Left lung (tissue), 10 donors: ENCODE data around the gene TBCC. TPM values are rescaled to one million over a fixed set of nuclear protein-coding genes. Genes with fewer than 3 reads are reported as not detected.

ENCODE experiments used
- ATAC-seq: fragments of 200-7000 bp; cut with Tn5 transposase; one replicate; pipeline ENCODE4 v1.9.1; 2020; ENCODE audit warnings: moderate library complexity
- DNase-seq, 4 donors: peaks; one replicate each; pipeline ENCODE4 v3.0.0-alpha.2; 2013 to 2020
- H3K27ac ChIP-seq, 2 donors: fragments of 200-600 bp; sonication (generic) in 1 of 2; one replicate each; pipeline versions ENCODE4 v1.5.0 to v1.8.0; 2020 to 2021
- H3K27me3 ChIP-seq, 2 donors: fragments of 200-600 bp; sonication (generic) in 1 of 2; one replicate each; pipeline versions ENCODE4 v1.5.0 to v1.8.0; 2020 to 2021
- H3K36me3 ChIP-seq, 2 donors: fragments of 200-600 bp; sonication (generic) in 1 of 2; one replicate each; pipeline versions ENCODE4 v1.5.0 to v1.8.0; 2020 to 2021
- H3K4me1 ChIP-seq, 2 donors: fragments of 200-600 bp; one replicate each; pipeline ENCODE4 v1.8.0; 2021
- H3K4me3 ChIP-seq, 2 donors: fragments of 200-600 bp; sonication (generic) in 1 of 2; one replicate each; pipeline versions ENCODE4 v1.5.0 to v1.8.0; 2020 to 2021; ENCODE audit warnings: mild to moderate bottlenecking in 1 of 2
- H3K9me3 ChIP-seq, 2 donors: fragments of 200-600 bp; sonication (generic) in 1 of 2; one replicate each; pipeline versions ENCODE4 v1.5.0 to v1.8.0; 2020 to 2021
- intact Hi-C, 2 donors: fragments of 100-400 bp; cut with DNase I; formaldehyde crosslinking; loops; one replicate each; pipeline versions ENCODE4 v1.11.2 to v1.14.2; 2022
- polyA plus RNA-seq, 6 donors: library from polyadenylated mRNA; unstranded; fragments of 120-200 nt; gene quantifications; one replicate each; pipeline ENCODE4 v1.2.1, GENCODE V29; 2013; ENCODE audit not compliant: insufficient read length in 6 of 6
- total RNA-seq, 2 donors: library from RNA; stranded (reverse); fragmentation: NEBNext Ultra II Directional; extraction: Animal tissue kit (Norgen Biotek cat#: 25700); gene quantifications; one replicate each; pipeline ENCODE4 v1.2.1, GENCODE V29; 2021
- TF ChIP-seq, protein P1 (sequence below), 2 donors: fragments of 200-600 bp; sonication (generic) in 1 of 2; IDR thresholded peaks; one replicate each; pipeline versions ENCODE4 v1.5.0 to v1.8.0; 2021; ENCODE audit warnings: antibody characterized with exemption in 2 of 2
- donor health status: DM: no; HTN: yes; CAD: no.
- donor health status: DM: no; HTN: no; CAD: no.

Gene TBCC
- total and polyA plus RNA-seq, 8 donors = 15.6 to 20.4 (median 18.3) TPM

DNA sequence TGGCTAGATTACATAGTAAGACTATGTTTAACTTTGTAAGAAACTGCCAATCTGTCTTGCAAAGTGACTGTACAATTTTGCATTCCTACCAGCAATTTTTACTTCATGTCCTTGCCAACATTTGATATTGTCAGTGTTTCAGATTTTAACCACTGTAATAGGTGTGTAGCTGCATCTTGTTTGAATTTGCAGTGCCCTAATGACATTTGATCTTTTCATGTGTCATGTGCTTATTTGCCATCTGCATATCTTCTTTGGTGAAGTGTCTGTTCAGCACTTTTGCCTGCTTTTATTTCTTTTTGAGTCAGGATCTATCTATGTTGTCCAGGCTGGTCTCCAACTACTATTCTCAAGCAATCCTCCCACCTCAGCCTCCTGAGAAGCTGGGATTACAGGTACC, 21.1 kb downstream of the TBCC start:
- intact Hi-C loops = loop anchor here in 1 of 2 donors (10.0 kb wide), 1 partner anchor 60 kb away; no protein-coding TSS in a partner anchor
- DNase-seq (no peak), ATAC-seq (no peak)
- Histone ChIP-seq H3K4me1 (peaks cover 0 to 16% of the 10 kb centered on the region in 2 donors), H3K27ac (no peak overlapping the region), H3K36me3 (no peaks in the 10 kb centered on the region), H3K4me3 (no peak overlapping the region), H3K27me3 (no peaks in the 10 kb centered on the region), H3K9me3 (no peaks in the 10 kb centered on the region)
- TF ChIP-seq, protein P1, sequence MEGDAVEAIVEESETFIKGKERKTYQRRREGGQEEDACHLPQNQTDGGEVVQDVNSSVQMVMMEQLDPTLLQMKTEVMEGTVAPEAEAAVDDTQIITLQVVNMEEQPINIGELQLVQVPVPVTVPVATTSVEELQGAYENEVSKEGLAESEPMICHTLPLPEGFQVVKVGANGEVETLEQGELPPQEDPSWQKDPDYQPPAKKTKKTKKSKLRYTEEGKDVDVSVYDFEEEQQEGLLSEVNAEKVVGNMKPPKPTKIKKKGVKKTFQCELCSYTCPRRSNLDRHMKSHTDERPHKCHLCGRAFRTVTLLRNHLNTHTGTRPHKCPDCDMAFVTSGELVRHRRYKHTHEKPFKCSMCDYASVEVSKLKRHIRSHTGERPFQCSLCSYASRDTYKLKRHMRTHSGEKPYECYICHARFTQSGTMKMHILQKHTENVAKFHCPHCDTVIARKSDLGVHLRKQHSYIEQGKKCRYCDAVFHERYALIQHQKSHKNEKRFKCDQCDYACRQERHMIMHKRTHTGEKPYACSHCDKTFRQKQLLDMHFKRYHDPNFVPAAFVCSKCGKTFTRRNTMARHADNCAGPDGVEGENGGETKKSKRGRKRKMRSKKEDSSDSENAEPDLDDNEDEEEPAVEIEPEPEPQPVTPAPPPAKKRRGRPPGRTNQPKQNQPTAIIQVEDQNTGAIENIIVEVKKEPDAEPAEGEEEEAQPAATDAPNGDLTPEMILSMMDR (IDR thresholded peaks at IDR 0.05) = no peak

DNA sequence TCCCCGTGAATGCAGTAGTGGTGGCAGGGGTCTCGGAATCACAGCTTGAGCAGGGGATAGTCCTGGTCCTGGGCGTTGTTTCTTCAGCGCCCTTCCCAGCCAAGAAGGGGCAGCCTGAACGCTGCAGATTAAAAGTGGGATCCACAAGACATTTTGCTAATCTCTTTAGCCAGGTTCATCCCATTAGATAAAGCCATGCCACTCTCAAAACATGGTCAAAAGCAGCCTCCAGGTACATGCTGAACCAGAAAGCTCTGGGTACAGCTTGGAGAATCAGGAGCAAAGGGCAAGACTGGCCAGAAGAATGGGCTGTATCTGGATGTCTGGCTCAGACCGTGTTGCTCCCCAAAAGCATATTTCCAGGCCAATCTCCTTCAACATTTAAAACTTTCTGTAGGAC, 23.4 kb downstream of the TBCC start, which contains the start of gene PRPH2:
TSS of gene PRPH2 (minus strand) at position 101 of the 400 bp plus-strand sequence. CDS start 263 bp downstream, outside the sequence.
- TF ChIP-seq, protein P1 (IDR thresholded peaks at IDR 0.05) = no peak
- peaks cover 0 to 15% of the 10 kb centered on the region in 2 donors for H3K4me1 ChIP-seq
- H3K9me3 ChIP-seq = no peaks in the 10 kb centered on the region
- no peaks in the 10 kb centered on the region for H3K27me3 ChIP-seq
- DNase-seq (no peak), ATAC-seq (no peak)
- intact Hi-C loops = loop anchor here in 1 of 2 donors (10.0 kb wide), 1 partner anchor 58 kb away; no protein-coding TSS in a partner anchor
- H3K36me3 ChIP-seq = no peaks in the 10 kb centered on the region
- no peak within 1 kb of the TSS for H3K4me3 ChIP-seq
- no peak within 1 kb of the TSS for H3K27ac ChIP-seq

DNA sequence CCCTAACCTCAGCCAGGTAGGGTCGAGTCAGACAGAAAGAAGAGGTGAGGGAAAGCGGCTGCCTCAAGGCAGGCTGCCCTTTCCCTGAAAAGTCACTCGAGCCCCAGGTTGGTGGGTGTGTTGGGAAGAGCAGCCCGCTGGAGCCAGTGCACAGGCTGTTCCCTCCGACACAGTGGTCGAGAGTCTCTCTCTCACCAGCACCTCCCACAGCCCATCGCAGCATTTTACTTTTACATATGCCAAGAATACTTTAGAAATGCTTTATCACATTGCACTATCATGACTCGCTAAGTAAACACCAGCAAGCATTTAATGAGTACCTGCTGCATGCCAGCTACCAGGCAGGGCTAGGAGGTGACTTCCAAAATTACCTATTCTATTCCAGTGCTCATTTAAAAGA, 25.2 kb downstream of the TBCC start:
- TF ChIP-seq, protein P1 (IDR thresholded peaks at IDR 0.05) = no peak
- intact Hi-C loops = loop anchor here in 1 of 2 donors (10.0 kb wide), 1 partner anchor 56 kb away; no protein-coding TSS in a partner anchor

DNA sequence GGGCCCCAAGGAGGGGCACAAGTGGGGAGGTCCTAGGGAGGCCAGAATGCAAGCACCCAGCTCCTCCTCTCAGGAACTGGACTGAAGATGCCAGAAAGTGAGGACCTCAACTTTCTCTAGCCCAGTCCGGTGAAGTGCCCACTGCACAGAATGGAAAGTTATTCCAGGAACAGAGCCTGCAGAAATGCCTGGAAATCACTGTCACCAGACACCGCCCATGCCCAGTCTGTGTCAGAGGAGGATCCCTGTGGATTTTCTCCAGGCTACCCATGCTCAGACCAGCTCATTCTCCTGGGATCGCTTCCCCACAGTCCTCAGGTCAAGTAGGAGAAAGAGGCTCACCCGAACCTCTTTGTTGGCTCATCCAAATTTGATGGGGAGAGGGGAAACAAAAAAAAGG, 30.0 kb downstream of the TBCC start:
- peak in 1 of 4 donors; percentile 18 for DNase-seq
- peaks cover 0 to 7% of the 10 kb centered on the region in 2 donors for H3K9me3 ChIP-seq
- no peaks in the 10 kb centered on the region for H3K4me1 ChIP-seq
- TF ChIP-seq, protein P1 (IDR thresholded peaks at IDR 0.05) = no peak
- H3K27ac ChIP-seq = no peak overlapping the region
- no peaks in the 10 kb centered on the region for H3K27me3 ChIP-seq
- H3K4me3 ChIP-seq = no peak overlapping the region
- ATAC-seq = no peak
- intact Hi-C loops = no loop called here
- no peaks in the 10 kb centered on the region for H3K36me3 ChIP-seq

More for the DNA sequence above, 25.2 kb downstream of the TBCC start:
- Histone ChIP-seq H3K27me3 (no peaks in the 10 kb centered on the region), H3K9me3 (no peaks in the 10 kb centered on the region), H3K36me3 (no peaks in the 10 kb centered on the region), H3K27ac (no peak overlapping the region), H3K4me3 (no peak overlapping the region), H3K4me1 (peaks cover 0 to under 1% of the 10 kb centered on the region in 2 donors)
- peak in 2 of 4 donors; percentile 32 to 39 for DNase-seq
- peak; percentile 87 for ATAC-seq

DNA sequence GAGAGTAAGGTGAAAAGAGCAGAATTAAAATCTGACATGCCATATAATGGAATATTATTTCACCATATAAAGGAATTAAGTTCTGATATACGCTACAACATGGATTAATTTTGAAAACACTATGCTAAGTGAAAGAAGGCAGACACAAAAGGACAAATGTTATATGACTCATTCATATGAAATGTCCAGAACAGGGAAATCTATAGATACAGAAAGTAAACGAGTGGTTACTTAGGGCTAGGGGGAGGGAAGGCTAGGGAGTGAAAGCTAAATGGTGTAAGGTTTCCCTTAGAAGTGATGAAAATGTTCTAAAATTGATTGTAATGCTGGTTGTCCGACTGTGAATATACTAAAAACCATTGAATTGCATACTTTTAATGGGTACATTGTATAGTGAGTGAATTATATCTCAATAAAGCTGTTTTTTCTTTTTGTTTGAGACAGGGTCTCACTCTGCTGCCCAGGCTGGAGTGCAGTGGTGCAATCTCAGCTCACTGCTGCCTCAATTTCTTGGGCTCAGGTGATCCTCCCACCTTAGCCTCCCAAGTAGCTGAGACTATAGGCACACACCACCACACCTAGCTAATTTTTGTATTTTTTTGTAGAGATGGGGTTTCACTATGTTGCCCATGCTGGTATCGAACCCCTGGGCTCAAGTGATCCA, 31.7 kb downstream of the TBCC start:
- Histone ChIP-seq H3K9me3 (peaks cover 0 to 7% of the 10 kb centered on the region in 2 donors), H3K4me3 (no peak overlapping the region), H3K36me3 (no peaks in the 10 kb centered on the region), H3K27ac (no peak overlapping the region), H3K4me1 (no peaks in the 10 kb centered on the region), H3K27me3 (no peaks in the 10 kb centered on the region)
- TF ChIP-seq, protein P1 (IDR thresholded peaks at IDR 0.05) = no peak
- ATAC-seq (no peak), DNase-seq (no peak)
- intact Hi-C loops = no loop called here
